Stimulated activated CD8-positive, alpha-beta memory T cell treated with anti-CD3 and anti-CD28 coated beads, Interleukin-12 subunit alpha, Interleukin-12 subunit beta, amount 100 ng/mL, for 4 hours (primary cell): Measurements from ENCODE around the gene TXNRD2.
"Not testable (repeated sequence)": the region's sequence is repeated elsewhere in the genome, so short reads cannot be mapped to it uniquely, and the experiment has no call there.

ENCODE experiments used
- DNase-seq: peaks from one replicate; pipeline ENCODE4 v3.0.0-alpha.2; 2020; ENCODE audit warnings: low read depth

TXNRD2 gene

GRCh38 chr22:19888131-19888746, 53.4 kb downstream of the TXNRD2 start:
- DNase-seq = no peak

GRCh38 chr22:19887256-19887985, 54.2 kb downstream of the TXNRD2 start:
- no peak for DNase-seq

- DNase-seq = no peak
Observed at GRCh38 chr22:19886605-19887255, 54.9 kb downstream of the TXNRD2 start.

GRCh38 chr22:19885841-19886592, 55.6 kb downstream of the TXNRD2 start:
- DNase-seq = no peak

- DNase-seq = no peak
Observed at GRCh38 chr22:19884954-19885751, 56.5 kb downstream of the TXNRD2 start.

GRCh38 chr22:19884161-19884953, 57.3 kb downstream of the TXNRD2 start:
- DNase-seq = no peak

- DNase-seq = not testable (repeated sequence)
Observed at GRCh38 chr22:19883446-19883845, 58.2 kb downstream of the TXNRD2 start.

- no peak for DNase-seq
Observed at GRCh38 chr22:19882446-19883381, 58.9 kb downstream of the TXNRD2 start.

- DNase-seq = no peak
Observed at GRCh38 chr22:19880786-19881569, 60.6 kb downstream of the TXNRD2 start.

- DNase-seq = no peak
Observed at GRCh38 chr22:19879992-19880785, 61.4 kb downstream of the TXNRD2 start.

GRCh38 chr22:19879643-19879991, 62.0 kb downstream of the TXNRD2 start:
- DNase-seq = no peak

- DNase-seq = no peak
Observed at GRCh38 chr22:19879246-19879570, 62.4 kb downstream of the TXNRD2 start.

GRCh38 chr22:19878461-19879245, 63.0 kb downstream of the TXNRD2 start:
- DNase-seq = no peak

GRCh38 chr22:19877626-19878339, 63.8 kb downstream of the TXNRD2 start:
- DNase-seq = no peak

GRCh38 chr22:19876941-19877625, 64.5 kb downstream of the TXNRD2 start:
- no peak for DNase-seq

GRCh38 chr22:19876314-19876940, 65.2 kb downstream of the TXNRD2 start:
- no peak for DNase-seq
